ENCODE measurements around the gene TMED8.
"Not testable (repeated sequence)": the region's sequence is repeated elsewhere in the genome, so short reads cannot be mapped to it uniquely, and the experiment has no call there.

The TMED8 gene

DNA sequence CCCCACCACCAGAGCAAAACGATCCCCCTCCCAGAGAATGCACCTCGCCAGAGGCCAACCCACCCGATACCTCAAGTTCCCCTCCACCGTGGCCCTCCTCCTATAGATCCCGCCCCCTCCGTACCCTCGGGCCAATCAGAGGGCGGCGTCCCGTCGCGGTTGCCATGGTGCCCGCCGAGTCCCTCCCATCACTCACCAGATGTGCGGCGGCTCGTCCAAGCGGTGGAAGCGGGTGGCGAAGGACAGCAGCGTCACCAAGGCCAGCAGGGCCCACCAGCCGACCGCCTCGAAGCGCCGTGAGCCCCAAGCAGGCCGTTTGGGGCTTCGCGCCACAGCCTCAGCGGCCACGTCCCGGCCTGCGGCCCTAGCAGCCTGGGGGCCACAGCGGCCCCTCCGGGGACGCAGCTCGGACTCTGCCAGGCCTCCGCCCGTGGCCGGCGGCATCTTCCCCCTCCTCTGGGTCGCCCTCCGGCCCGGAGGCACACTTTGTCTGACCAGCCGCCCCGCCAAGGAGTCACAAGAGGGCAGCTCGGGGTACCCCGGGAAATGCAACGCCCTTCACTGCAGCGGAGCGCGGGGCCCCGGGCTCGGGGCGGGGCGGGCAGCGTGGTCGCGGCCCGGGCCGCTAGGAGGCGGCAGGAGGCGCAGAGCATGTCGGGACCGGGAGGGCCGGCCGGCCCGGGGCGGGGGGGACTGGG lies 56.5 kb downstream of the TMED8 start, which contains the start of gene POMT2:
Gene POMT2 (minus strand): TSS at position 646 of the 698 bp plus-strand sequence. CDS start 202 bp downstream, at position 444.
- DNase-seq = peak; percentile 87

DNA sequence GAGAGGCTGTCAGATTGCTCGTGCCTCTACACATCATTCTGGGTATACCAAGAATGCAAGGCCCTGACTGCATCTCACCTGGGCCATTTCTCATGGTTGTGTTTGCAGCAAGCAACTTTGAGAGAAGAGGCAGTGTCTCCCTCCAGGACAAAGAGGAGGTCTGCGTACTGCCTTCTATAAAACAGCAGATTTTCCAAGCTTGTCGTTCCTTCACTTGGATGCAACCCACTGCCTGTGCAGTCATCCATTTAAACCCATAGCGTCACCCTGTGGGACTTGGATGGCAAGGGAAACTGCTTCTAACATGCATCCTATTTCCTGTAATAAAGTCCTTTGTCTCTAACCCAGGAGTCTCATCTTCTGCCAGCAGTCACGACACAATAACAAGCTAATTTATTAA lies 57.5 kb downstream of the TMED8 start:
- DNase-seq = no peak

DNA sequence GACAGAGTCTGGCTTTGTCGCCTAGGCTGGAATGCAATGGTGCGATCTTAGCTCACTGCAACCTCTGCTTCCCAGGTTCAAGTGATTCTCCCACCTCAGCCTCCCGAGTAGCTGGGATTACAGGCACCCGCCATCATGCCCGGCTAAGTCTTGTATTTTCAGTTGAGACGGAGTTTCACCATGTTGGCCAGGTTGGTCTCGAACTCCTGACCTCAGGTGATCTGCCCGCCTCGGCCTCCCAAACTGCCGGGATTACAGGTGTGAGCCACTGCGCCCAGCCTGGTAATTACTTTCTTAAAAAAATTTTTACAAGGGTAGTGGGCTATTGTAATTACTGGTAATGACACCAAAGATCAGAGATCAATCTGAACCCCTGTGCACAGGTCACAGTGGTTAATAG lies 58.1 kb downstream of the TMED8 start:
- DNase-seq = not testable (repeated sequence)

DNA sequence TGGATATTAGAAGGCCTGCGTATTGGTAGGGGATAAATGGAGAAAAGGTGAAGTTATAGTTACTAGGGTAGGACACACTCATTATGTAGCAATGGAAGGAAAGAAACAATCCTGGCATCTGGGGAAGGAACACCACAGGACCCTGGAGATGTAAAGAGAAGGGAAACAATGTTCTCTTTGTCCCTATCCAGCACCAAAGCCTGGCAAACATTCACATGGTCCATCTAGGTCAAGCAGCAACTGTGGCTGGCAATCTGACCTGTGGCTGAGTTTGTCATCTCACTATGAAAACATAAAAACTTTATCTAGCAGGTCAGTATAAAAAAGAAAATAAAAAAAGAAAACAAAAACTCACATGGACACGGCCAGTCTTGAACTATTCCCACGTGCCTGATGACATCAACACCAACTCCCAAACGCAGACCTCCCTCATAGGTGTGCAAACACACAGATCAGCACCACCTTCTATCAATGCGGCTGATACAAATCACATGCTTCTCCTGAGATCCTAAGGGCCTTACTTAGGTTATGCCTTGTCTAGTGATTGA lies 58.8 kb downstream of the TMED8 start:
- no peak for DNase-seq

DNA sequence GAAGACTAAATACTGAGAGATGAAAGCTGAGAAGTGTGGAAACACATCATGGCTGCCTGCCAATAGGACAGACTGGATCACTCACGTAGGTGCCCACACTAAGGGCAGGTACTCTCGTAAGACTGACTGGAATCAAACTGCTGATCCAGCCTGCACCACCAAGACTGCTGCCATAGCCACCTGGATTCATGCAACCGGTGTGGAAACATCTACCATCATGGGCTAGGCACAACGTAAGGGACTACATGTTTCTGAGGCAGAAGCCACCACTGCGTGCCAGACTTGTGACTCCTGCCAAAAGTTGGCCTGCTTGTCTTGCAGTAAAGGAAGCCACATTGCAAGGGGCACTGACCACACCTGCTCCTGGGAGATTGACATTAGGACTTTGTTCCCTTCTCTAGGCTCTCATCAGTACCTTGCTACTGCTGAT lies 60.0 kb downstream of the TMED8 start:
- DNase-seq = no peak

DNA sequence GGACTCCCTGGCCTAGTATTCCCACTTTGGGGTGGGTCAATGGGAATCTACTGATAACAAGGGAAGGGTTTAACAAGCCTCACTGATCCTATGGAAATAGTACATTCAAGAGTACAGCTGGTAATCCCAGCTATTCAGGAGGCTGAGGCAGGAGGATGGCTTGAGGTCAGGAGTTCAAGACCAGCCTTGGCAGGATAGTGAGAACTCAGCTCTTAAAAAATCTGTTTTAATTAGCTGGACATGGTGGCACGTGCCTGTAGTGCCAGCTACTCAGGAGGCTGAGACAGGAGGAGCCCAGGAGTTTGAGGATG lies 60.7 kb downstream of the TMED8 start:
- DNase-seq = no peak

DNA sequence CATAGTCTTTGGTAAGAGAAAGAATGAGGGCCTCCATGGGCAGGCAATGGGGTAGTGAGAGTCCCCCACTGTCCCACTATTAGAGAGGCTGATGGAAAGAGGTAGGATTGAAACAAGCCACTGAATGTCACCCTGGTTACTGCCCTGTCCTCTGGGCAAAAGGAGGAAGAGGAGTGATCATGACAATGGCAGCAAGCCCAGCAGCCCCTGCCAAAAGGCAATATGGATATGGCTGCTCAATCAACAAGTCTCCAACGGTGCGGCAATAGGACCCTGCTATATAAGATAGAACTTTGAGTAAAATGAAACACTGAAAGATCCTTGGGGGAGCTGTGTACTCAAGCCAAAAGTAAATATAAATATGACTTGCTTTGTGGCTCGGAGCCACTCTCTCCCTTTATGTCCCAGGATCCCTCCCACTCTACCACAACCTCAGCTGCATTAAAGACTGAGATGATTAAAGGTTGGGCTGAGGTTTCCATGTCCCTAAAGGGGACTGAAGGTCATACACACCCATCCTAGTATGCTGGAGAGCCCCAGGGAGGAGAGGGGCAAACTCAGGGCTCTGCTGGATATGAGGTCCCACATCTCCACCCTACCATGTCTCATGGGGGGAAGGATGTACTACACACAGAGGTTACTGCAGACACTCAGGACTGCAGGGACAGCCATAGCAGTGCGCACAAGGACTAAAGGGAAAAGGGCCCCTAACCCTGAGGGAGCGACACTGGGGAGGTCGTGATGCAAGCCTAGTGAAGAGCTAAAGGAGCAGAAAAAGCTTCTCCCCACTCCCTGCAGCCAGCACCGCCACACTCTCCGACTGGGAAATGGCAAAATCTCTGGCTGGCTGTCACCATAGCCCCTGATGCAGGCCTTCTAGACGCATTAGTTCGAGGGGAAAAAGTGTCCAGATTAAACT lies 62.1 kb downstream of the TMED8 start:
- DNase-seq = no peak

DNA sequence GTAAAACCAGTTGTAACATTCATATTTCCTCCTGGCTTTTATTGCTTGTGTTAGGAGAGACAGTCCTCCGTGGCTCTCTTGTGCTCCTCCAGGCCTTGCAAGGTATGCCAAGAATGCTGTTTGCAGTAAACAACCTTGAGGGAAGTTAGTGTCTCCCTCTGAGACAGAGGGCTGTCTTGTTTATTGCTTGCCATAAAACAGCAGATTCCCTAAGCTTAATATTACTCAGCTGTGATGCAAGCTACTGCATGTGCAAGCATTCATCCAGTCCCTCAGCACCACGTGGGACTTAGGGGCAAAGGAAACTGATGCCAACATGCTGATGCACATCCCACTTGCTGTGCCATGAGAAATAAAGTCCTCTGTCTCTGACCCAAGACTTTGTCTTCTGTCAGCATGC lies 62.9 kb downstream of the TMED8 start:
- no peak for DNase-seq

DNA sequence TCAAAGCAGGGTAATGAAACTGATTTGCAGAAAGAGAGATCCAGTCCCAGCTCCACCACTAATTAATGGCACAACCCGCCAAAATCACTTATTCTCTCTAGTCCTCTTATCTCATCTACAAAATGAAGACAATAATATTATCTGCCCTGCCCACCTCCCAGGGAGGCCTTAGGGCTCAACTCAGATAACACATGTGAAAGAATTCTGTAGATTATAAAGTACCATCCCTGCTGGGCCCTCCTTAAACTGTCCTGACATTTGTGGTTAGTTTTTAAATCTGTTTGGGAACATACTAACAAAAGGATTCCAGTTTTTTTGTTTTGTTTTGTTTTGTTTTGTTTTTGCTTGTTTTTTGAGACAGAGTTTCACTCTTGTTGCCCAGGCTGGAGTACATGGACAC lies 63.5 kb downstream of the TMED8 start:
- DNase-seq = no peak

DNA sequence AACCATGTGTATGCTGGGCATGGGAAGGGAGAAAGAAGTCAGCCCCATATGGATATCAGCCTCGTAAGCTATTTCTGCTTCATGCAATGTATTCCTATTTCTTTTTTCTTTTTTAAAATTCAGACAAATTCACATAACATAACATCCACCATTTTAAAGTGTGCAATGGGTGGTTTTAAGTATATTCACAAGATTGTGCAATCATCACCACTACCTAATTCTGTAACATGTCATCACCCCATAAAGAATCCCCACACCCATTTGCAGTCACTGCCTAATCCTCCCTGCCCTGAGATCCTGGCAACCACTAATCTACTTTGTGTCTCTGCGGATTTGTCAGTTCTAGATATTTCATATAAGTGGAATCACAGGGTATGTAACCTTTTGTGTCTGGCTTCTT lies 65.7 kb downstream of the TMED8 start:
- DNase-seq = no peak

DNA sequence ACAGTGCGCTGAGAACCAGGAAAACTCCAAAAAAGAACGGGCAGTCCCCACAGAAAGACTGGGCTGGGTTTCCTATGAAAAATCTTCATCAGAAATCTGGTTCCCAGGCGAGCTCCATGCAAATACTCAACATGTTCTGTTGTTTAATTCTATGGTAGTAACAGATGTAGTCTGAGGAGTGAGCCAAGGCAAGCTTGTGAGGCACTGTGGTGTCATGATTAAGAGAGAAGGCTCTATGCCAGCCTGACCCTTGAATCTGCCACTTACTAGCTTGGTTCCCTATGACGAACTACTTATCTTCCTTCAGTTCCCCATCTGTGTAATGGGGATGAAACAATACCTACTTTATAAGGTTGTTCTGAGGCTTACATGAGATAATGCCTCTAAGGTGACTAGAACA lies 66.9 kb downstream of the TMED8 start:
- DNase-seq = no peak

DNA sequence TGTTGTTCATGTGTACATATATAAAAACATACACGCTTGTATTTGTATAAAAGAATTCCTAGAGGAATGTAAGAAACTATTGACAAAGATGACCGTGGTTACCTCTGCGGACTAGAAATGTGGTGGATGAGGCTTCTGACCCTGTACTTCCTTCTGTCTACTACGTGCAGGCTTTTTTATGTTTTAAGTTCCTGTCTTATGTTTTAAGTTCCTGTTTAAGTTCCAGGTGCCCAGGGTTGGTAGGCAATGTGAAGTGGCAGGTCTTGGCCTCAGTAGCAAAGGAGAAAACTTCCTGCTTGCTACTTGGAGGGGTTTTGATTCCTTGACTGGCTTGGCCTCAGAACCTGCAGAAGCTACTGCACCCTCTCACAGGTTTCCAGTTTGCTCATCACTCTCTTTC lies 67.8 kb downstream of the TMED8 start:
- peak; percentile 46 for DNase-seq

DNA sequence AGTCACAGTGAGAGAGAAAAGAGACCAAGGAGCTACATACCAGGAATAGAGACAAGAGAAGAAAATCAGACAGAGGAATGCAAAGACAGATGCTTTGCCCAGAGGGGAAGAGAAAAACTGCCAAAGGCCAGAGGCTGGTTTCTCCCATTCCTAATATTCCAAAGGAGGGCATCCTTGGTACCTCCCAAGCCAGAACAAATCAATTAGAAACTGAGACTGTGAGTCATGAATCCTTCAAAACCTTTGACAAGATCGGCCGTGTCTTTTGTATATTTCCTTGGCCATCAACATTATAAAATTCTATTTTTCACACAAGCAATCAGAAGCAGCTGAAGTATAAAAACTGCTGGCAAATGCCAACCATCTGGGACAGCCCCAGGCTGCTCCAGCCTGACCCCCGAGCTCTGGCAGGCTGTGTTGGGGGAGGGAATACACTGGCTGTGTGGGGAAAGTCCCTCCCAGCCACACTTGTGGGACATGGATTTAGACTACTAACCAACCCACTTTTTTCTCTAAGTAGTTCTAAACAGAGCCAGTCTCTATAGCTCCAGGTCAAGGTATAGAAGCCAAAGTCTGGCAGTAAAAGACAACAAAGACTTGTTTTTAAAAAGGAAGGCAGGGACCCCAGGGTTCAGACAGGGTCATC lies 69.9 kb downstream of the TMED8 start:
- no peak for DNase-seq

DNA sequence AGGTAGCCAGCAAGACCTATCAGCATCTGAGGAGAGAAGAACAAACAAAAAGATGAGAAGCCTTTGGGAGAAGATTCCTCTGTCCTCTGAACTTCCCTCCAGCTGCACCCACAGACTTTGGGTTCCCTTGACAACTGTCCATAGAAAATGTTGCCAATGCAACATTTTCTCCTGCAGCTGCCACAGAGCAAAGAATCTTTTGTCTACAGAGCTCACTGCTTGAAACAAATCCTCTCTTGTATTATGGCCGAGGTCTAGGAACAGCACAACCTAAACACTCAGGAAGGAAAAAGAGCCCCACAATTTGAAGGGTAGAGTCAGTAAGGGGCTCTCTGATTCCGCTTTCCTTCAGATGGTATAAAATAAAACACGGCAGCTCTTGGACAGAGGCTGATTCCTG lies 70.5 kb downstream of the TMED8 start:
- DNase-seq = no peak

DNA sequence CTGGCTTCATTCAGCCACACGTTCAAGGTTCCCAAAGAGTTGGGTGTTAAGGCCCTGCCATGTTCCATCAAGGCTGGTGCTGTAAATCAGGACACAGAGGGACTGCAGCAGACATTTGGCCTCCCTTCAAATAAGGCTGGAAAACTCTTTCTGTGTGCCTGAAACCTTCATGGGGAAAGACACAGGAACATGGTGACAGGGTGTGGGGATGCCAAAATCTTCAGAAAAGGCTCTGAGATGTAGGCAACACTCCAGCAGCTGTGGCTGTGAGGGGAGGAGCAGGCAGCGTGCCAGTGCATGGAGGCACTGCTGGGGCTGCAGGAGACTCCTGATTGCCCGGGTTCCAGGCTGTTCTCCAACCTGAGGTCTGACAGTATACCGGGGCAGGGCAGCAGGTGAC lies 71.2 kb downstream of the TMED8 start:
- no peak for DNase-seq

DNA sequence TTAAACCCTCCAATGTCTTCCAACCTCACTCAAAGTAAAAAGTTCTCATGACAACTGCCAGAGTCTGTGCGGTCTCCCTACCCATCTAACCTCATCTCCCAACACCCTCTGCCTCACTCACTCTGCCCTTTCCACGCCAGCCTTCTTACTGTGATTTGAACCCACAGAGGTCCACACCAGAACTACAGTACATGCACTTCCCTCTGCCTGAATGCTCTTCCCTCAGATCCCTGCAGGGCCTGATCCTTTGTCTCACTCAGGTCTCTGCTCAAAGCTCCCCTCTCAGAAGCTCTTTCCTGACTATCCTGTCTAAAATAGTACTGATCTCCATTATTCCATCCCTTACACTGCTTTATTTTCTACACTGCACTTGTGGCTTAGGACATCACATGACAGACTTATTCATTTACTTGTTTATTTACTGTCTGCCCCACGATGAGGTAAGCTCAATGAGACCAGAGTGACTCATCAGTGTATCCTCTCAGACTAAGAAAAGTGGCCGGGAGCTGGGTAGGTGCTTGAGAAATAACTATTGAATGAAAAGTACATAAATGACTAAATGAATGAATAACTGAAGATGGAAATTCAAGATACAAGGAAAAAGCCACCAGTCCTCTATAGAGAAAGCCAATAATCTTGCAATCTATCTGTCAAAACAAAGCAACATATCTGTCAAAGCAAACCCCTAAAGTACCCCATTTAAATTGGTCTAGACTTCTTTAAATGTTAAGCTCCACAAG lies 73.3 kb downstream of the TMED8 start:
- DNase-seq = no peak

DNA sequence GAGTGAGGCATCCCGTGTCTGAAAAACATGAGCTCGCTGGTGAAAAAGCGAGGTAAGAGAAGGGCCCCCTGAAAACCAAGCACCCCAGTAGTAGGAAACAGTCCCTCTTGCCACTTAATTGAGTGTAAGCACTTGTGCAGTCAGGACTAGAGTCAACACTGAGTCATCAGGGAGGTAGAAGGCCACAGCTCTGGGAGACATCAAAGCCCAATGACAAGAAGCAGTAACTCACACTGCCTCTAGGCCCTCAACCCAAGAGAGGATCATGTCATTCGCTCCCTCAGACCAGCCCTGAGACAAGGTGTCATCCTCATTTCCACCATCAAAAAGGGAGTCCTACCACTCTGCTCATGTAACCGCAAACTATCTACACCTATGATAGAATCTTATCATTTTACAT lies 74.0 kb downstream of the TMED8 start:
- no peak for DNase-seq

DNA sequence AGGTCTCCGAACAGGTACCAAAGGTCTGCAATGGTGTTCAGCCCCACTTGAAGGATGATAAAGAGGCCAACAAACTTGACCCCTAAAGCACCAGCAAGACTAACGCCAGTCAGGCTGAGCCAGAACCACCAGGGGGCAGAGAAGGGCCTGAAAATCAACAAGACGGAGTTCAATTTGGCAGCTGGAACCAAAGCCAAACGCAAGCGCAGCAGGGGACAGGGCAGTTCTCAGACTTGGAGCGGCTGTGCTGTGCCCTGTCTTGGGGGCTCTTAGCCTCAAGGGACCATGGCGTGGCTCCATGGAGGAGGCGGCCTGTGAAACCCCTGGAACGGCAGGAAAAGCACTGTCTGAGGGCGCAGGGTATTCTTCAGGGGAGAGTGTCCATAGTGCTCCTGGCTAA lies 75.8 kb downstream of the TMED8 start:
- DNase-seq = peak; percentile 30

DNA sequence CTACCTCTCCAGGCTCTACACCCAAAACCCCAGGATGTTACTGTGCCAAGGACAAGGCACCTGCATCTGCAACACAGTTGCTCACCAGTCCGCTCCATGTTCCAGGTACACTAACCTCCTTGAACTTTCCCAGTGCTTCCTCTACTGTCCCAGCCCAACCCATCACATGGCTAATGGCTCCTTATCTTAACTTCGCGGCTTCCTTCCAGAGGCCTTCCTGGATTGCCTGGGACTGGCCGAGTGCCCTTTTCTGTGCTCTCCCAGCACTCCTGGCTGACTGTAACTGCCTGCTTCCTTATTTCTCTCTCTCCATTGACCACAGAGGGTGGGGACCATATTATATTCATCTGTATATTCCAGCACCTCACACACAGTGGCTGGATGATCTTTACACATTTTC lies 77.1 kb downstream of the TMED8 start:
- DNase-seq = no peak

DNA sequence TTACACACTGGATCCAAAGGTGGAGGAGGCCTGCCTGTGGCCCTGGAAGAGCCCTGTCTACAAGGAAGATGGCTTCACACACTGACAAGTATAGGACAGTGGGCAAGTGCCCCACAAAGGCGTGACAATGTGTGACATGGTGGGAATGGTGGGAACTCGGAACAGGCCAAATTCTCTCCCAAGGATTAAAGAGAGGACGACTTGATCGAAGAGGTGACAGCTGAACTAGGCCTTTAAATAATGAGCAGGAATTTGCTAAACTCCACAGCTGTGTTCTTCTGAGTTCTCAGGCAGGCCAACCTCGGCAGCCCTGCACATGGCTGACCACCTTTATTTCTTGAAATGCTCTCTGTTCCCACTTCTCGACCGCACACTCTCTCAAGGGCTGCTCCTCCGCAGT lies 80.0 kb downstream of the TMED8 start:
- DNase-seq = no peak

DNA sequence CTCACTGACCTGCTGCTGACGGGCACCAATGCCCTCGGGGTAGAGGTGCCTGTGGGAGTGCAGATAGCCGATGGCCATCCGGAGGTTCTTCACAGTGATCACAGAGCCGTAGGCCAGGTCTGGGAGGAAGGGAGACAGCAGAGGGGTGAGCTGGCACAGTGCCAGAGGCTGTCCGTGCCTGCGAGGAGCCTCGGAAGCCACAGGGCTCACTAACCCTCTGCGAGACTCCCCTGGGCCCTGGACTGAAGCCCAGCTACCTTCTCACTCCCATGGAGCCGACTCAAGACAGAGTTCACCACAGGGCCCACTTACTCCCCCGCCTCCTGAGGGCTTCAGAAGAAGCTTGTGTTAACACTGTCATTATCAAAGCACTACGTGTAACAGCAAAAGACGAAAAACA lies 80.7 kb downstream of the TMED8 start:
- no peak for DNase-seq

DNA sequence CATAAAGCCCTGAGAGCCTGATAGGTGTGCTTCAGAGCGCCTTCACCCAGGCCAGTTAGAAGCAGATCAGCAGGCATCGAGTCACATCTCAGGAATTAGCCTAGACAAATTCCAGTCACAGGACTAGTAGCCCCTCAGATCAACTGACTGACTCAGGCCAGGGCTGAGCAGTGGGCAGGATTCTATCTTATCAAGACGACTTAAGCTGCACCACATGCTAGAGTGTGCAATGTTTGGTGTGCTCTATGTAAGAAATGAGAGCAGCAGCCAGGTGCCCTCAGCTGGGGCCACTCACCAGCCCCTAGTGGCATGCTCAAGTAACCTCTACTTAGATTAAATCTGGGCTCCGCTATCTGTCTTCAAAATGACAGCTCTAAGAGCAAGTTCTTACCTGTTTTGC lies 86.2 kb downstream of the TMED8 start:
- DNase-seq = no peak

DNA sequence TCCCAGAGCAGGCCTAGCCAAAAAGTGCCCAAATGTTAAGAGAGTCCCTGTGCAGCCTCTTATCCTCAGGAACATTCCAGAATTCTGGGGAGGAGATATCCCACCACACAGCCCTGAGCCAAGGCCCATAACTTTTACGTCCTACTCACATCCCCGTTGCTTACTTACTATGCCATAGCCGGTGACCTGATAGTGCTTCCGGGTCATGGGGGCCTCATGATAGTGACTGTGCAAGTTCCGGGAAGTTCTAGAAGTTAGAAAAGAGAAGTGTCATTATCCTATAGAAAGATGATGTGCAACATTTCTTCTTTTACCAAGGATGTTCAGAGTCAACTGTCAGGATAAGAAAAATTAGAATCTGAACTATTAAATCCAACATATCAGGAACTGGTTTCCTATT lies 90.3 kb downstream of the TMED8 start:
- no peak for DNase-seq
